OCI-LY7 (cell line): ENCODE results near the gene B3GNT5. TPM values are rescaled to one million over a fixed set of nuclear protein-coding genes. Genes with fewer than 3 reads are reported as not detected.

Source experiments
- BruUV-seq: library from RNA; stranded (reverse); fragments of 400-500 nt; replicated peaks from 2 replicates; lab custom pipeline; 2021; lab: Mats Ljungman, UMichigan
- CTCF ChIA-PET: fragments of 300-600 bp; sonication (Branson Sonifier 250); formaldehyde crosslinking; loops from one replicate; lab custom pipeline; 2022; ENCODE audit warnings: antibody characterized with exemption; ENCODE audit not compliant: unreplicated experiment; lab: Charles Lee
- POLR2A ChIA-PET: fragments of 300-600 bp; sonication (Branson Sonifier 250); formaldehyde crosslinking; loops from one replicate; lab custom pipeline; 2022; ENCODE audit warnings: antibody characterized with exemption; lab: Charles Lee
- DNase-seq: peaks from one replicate; pipeline ENCODE4 v3.0.0-alpha.2; 2015; ENCODE audit warnings: low spot score
- H2AFZ ChIP-seq: fragments of 200-600 bp; sonication (generic), shearing (Covaris generic); 2 replicates; pipeline ENCODE4 v1.6.1; 2014; ENCODE audit warnings: mild to moderate bottlenecking, antibody characterized with exemption, low read length, moderate library complexity
- H3K27ac ChIP-seq: fragments of 200-600 bp; sonication (generic); 2 replicates; pipeline ENCODE4 v1.5.1; 2014; ENCODE audit warnings: mixed run types, low read depth, mild to moderate bottlenecking, moderate library complexity, low read length, inconsistent platforms; ENCODE audit not compliant: poor library complexity, severe bottlenecking
- H3K36me3 ChIP-seq: fragments of 200-600 bp; sonication (generic); 2 replicates; pipeline ENCODE4 v1.6.1; 2014; ENCODE audit warnings: mild to moderate bottlenecking, antibody characterized with exemption, low read length, moderate library complexity, mixed read lengths; ENCODE audit not compliant: insufficient read depth
- H3K4me1 ChIP-seq: fragments of 200-600 bp; sonication (generic); 2 replicates; pipeline ENCODE4 v1.5.1; 2014; ENCODE audit warnings: mild to moderate bottlenecking, low read length; ENCODE audit not compliant: insufficient read depth, poor library complexity, severe bottlenecking
- H3K4me2 ChIP-seq: fragments of 200-600 bp; sonication (generic); 2 replicates; pipeline ENCODE4 v1.6.1; 2014; ENCODE audit warnings: mild to moderate bottlenecking, low read length
- H3K4me3 ChIP-seq: fragments of 200-600 bp; sonication (generic); 2 replicates; pipeline ENCODE4 v1.5.1; 2014; ENCODE audit warnings: mild to moderate bottlenecking, low read depth, low read length; ENCODE audit not compliant: poor library complexity, severe bottlenecking
- H3K79me2 ChIP-seq: fragments of 200-600 bp; sonication (generic); 2 replicates; pipeline ENCODE4 v1.6.1; 2016; ENCODE audit warnings: low read depth, mild to moderate bottlenecking, low read length, moderate library complexity, mixed read lengths; ENCODE audit not compliant: insufficient read depth
- H3K9me2 ChIP-seq: fragments of 200-600 bp; sonication (generic); 2 replicates; pipeline ENCODE4 v1.6.1; 2016; ENCODE audit warnings: mild to moderate bottlenecking, low read length, mixed read lengths; ENCODE audit not compliant: insufficient read depth
- H3K9me3 ChIP-seq: fragments of 200-600 bp; sonication (generic); 2 replicates; pipeline ENCODE4 v1.6.1; 2014; ENCODE audit warnings: mild to moderate bottlenecking, mixed run types, low read length, mixed read lengths
- H4K20me1 ChIP-seq: fragments of 200-600 bp; sonication (generic); 2 replicates; pipeline ENCODE4 v1.6.1; 2014; ENCODE audit warnings: mild to moderate bottlenecking, antibody characterized with exemption, low read length, moderate library complexity, mixed read lengths; ENCODE audit not compliant: insufficient read depth
- CTCF ChIP-seq: fragments of 200-600 bp; sonication (generic); conservative IDR thresholded peaks from 2 replicates; pipeline ENCODE4 v1.5.1; 2014; ENCODE audit warnings: mild to moderate bottlenecking, antibody characterized with exemption, low read length, moderate library complexity, mixed read lengths
- EZH2phosphoT487 ChIP-seq: fragments of 200-600 bp; sonication (generic); IDR thresholded peaks from 2 replicates; pipeline ENCODE4 v1.6.1; 2018; ENCODE audit warnings: low read depth, borderline replicate concordance, mild to moderate bottlenecking, mixed run types, antibody characterized with exemption, low read length, moderate library complexity, mixed read lengths
- intact Hi-C: fragments of 100-400 bp; cut with micrococcal nuclease; formaldehyde crosslinking; loops from one replicate; pipeline ENCODE4 v1.10.0; 2022; ENCODE audit not compliant: unreplicated experiment
- total RNA-seq, 2 experiments: library from RNA; depleted of rRNA in 1 of 2; stranded (reverse); fragments of >200 nt in 1 of 2; shearing (Covaris generic) in 1 of 2; gene quantifications; 2 replicates each; pipeline ENCODE4 v1.2.3, GENCODE V29; 2014 to 2022

The B3GNT5 gene
- total RNA-seq, 2 experiments from 2014 or later, result 0.11 TPM; not detected in 1

- Histone ChIP-seq H3K9me3 (no peaks in the 10 kb centered on the region), H3K27ac (no peak overlapping the region), H3K4me3 (no peak overlapping the region), H3K4me1 (no peaks in the 10 kb centered on the region), H2AFZ (no peak overlapping the region), H3K36me3 (no peaks in the 10 kb centered on the region), H4K20me1 (no peaks in the 10 kb centered on the region), H3K79me2 (no peaks in the 10 kb centered on the region), H3K9me2 (no peaks in the 10 kb centered on the region), H3K4me2 (no peak overlapping the region)
- ChIA-PET POLR2A (no interaction called here), CTCF (no interaction called here)
- intact Hi-C loops, result no loop called here
- DNase-seq, result no peak
- BruUV-seq, result no TSS peak
- TF ChIP-seq EZH2phosphoT487, result no peak
- no peak for TF ChIP-seq CTCF
Measured at GRCh38 chr3:183254487-183255347, 1.7 kb downstream of the B3GNT5 start.

DNA sequence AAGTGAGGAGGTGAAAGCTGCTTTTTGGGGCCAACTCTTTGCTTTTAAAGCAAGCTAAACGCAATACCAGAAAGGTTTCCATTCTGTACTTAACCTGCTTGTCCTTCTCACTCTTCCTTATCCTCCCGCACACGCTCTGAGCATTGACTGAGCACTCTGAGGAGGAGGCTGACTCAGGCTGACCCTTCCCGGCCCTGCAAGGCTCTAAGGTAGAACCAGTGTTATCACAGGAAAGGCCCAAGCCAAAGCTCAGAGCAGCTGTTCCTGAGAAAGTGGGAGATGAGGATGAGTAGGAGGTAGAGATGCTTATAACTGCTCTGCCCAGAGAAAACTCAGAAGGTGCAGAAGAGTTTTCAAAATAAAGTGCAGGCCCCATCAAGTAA, 2.3 kb downstream of the B3GNT5 start:
- Histone ChIP-seq H3K9me2 (no peaks in the 10 kb centered on the region), H3K4me2 (no peak overlapping the region), H3K4me1 (peaks cover 3% of the 10 kb centered on the region), H3K27ac (no peak overlapping the region), H2AFZ (no peak overlapping the region), H3K4me3 (no peak overlapping the region), H4K20me1 (no peaks in the 10 kb centered on the region), H3K9me3 (no peaks in the 10 kb centered on the region), H3K79me2 (no peaks in the 10 kb centered on the region), H3K36me3 (no peaks in the 10 kb centered on the region)
- TF ChIP-seq CTCF (no peak), EZH2phosphoT487 (no peak)
- no TSS peak for BruUV-seq
- DNase-seq, result no peak
- ChIA-PET POLR2A (interaction anchor here (0.7 kb wide), 1 partner anchor 37 kb away, joined by 3 read pairs; no protein-coding TSS in a partner anchor), CTCF (no interaction called here)
- intact Hi-C loops, result no loop called here

- H3K9me3 ChIP-seq, result no peaks in the 10 kb centered on the region
- no peaks in the 10 kb centered on the region for H3K9me2 ChIP-seq
- H3K4me3 ChIP-seq, result no peak overlapping the region
- no peak overlapping the region for H3K4me2 ChIP-seq
- H4K20me1 ChIP-seq, result no peaks in the 10 kb centered on the region
- ChIA-PET CTCF (no interaction called here), POLR2A (interaction anchor here (0.7 to 1.3 kb wide), 3 partner anchors 15 to 142 kb away, joined by 3 to 7 read pairs (median 7); no protein-coding TSS in a partner anchor)
- no peak overlapping the region for H3K27ac ChIP-seq
- intact Hi-C loops, result no loop called here
- H2AFZ ChIP-seq, result no peak overlapping the region
- peaks cover 7% of the 10 kb centered on the region for H3K4me1 ChIP-seq
- H3K36me3 ChIP-seq, result no peaks in the 10 kb centered on the region
- BruUV-seq, result no TSS peak
- no peak for DNase-seq
- no peaks in the 10 kb centered on the region for H3K79me2 ChIP-seq
- TF ChIP-seq CTCF, result no peak
- no peak for TF ChIP-seq EZH2phosphoT487
Measured at GRCh38 chr3:183259087-183259486, 6.0 kb downstream of the B3GNT5 start.
